GM18498 (cell line): ENCODE results near the gene UBFD1.
"Not testable (repeated sequence)": the region's sequence is repeated elsewhere in the genome, so short reads cannot be mapped to it uniquely, and the experiment has no call there.

Source experiments
- ATAC-seq: cut with Tn5 transposase; IDR thresholded peaks from one replicate; pipeline ENCODE4 v1.9.1; 2021; ENCODE audit warnings: mild to moderate bottlenecking, moderate library complexity; ENCODE audit not compliant: unreplicated experiment

Gene UBFD1, protein sequence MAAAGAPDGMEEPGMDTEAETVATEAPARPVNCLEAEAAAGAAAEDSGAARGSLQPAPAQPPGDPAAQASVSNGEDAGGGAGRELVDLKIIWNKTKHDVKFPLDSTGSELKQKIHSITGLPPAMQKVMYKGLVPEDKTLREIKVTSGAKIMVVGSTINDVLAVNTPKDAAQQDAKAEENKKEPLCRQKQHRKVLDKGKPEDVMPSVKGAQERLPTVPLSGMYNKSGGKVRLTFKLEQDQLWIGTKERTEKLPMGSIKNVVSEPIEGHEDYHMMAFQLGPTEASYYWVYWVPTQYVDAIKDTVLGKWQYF

DNA sequence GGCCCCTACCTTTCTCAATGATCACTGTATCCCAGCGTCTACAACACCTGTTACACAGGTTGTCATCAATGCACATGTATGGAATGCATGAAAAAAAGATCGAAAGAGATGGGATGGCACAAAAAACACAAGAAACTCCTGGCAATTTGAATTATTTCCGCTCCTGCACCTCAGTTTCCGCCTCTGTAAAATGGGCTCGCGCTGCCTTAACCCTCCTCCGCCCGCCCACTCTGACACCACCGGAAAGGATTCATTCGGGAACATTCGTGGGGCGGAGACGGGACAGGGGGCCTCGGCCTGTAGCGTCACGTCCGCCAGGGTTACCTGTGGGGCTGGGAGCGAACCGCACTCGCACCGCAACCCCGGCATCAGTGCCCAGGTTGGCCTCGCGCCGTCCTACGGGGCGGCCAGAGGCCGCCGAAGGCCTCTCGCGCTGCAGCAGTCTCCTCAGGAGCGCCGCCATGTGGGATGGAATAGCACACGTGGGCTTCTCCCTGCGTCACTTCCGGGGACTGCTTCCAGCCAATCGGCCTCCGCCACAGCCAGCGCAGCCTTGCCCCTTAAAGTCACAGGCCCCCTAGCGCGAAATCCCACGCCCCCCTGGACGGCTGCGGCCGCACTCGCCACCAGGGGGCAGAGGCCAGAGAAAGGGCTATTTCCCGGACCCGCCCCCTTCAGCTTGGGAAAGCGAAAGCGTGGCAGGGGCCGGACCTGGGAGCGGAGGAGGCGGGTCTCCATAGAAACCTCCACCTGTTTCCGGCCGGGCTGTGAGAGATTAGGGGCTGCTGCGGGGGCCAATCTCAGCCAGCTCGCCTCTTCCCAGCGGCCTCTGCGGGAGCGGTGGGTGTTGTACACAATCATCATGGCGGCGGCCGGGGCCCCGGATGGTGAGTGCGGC, at the start of gene UBFD1, which contains the start of gene EARS2:
Gene UBFD1 (plus strand): TSS at position 847 of the 898 bp plus-strand sequence. CDS start 16 bp downstream, at position 863.
Gene EARS2 (minus strand): TSS at position 470 of the 898 bp plus-strand sequence. CDS start 7 bp downstream, at position 463.
- ATAC-seq, result peak; percentile 91

DNA sequence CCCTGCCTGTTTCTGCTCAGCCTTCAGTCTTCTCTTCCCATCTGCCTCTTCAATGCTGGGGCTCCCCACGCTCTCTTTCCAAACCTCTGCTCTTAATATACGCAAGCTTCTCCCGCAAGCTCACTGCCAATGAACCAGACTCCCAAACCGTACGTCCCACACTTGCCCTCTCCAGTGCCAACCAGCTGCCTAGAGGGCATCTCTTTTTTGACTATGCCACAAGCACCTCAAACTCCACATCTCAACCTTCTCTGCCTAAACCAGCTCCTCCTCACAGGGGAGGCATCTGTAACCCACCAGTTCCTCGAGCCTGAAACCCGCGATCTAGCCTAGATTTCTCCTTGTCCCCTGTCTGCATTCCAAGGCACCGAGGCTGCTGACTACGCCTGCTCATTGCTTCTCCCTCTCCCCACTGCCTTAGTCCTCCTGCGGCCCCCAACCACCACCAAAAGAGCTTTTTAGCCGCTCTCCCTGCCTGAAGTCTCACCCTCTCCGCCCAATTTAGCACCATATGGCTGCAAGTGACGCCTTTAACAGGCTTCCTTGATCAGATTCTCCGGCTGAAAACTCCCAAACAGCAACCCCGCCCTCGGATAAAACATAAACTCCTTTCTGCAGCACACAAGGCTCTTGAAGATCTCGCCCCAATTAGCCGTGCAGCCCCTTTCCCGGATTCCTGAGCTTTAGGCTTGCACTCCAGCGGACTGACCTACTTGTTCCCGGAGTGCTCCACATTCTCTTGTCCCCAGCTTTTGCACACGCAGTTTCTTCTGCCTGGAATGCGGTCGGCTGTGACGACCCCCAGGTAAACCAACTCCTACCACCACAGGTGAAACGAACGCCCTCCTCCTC, 48.7 kb upstream of the UBFD1 start:
- ATAC-seq, result no peak

DNA sequence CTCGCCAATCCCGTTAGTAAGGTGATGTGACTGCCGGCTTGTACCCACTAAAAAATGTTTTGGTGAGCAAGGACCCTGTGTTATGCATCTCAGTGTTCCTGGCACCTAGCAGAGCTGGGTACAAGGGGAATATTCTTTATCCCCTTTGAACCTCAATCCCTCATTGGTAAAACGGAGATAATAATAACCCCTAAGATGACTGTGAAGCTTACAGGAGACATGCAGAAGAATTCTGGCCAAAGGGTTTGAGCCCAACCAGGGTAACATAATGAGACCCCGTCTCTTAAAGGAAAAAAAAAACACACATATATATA, 48.1 kb upstream of the UBFD1 start:
- ATAC-seq, result no peak

DNA sequence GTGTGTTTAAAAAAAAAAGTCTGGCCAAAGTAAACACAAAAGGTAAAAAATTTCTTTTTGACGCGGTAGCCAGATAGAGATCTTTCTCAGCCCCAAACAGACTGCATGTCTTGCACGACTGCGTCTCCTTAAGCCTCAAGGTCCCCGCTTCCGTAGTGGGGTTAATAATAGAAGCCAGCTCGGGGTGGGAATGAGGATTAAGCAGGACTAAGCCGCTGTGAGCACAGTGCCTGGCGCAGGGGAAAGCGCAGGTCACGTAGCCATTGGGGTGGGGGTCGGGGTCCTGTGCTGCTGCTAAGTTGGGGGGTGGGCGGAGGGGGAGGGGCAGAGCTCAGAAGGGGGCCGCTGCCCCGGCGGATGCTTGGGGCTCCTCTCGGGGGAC, 47.8 kb upstream of the UBFD1 start:
- ATAC-seq, result peak; percentile 13

DNA sequence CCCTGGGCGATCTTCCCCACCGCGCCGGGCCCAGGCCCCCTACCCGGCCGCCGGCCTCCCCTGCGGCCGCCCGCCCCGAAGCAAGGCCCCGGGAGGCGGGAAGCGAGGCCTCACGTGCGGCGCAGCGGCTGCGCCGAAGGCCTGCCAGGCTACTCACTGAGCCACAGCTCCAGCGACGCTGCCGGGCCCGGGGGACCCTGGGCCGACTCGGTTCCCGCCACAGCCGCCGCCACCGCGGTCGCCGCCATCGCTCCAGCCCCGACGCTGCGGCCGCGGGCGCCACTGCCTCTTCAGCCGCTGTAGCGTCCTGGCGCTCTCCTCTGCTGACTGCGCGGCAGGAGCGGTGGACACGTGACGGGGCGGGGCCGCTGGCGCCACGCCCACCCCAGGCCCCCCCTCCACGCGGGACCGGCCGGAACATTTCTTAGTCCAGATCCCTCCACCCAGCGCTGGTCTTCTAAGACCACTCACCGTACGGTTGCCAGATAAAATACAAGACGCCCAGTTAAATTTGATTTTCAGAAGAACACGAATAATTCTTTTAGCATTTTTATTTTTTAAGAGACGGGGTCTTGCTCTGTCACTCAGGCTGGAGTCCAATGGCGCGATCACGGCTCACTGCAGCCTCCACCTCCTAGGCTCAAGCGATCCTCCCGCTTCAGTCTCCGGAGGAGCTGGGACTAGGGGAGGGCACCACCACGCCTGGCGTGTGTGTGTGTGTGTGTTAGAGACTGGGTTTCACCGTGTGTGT, 47.2 kb upstream of the UBFD1 start, which contains the start of gene GGA2:
Gene GGA2 (minus strand): TSS at position 331 of the 751 bp plus-strand sequence. CDS start 83 bp downstream, at position 248.
- peak; percentile 85 for ATAC-seq

DNA sequence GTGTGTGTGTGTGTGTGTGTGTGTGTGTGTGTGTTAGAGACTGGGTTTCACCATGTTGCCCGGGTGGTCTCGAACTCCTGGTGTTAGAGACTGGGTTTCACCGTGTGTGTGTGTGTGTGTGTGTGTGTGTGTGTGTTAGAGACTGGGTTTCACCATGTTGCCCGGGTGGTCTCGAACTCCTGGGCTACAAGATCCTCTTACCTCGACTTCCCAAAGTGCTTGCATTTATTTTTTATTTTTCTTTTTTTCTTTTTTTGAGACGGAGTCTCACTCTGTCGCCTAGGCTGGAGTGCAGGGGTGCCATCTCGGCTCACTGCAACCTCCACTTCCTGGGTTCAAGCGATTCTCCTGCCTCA, 46.6 kb upstream of the UBFD1 start:
- ATAC-seq, result not testable (repeated sequence)

DNA sequence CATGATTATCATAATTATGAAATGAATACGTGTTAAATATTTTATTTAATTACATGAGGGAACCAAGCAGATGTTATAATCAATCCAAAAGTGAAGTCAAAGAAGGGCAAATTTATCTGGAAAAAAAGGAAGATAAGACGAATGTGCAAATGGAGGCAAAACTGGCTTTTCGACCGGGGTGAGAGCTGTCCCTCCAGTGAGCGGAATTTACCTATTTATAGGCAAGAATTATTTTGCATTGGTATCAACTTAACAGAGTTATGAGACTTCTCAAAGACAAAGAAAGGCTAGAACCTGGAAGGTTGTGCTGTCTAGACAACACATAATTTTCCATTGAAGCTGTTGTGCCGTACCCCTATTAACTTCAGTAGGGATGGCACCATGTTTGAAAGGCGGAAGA, 45.8 kb upstream of the UBFD1 start:
- no peak for ATAC-seq

DNA sequence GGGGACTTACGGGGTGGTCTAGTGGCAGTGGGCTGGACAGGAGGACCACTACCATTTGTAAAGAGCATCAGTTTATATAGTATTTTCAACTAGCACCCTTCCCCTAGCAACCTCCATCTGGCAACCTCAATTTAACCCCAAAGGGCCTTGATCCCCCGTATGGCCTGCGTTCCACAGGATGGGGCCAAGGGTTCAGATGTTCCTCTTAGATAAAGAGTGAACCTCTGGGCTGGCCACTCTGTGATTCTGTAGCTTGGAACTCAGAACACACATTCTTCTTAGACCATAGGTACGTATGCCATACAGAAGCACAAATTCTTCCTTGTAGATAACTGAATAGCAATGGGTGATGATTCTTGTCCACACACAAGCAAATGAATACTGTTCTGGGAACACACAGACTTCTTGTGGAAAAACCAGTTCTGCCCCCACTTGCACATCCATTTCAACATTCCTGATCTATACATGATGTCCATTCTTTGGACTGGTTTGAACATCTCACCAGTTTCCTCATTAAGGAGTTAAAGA, 45.3 kb upstream of the UBFD1 start:
- no peak for ATAC-seq

DNA sequence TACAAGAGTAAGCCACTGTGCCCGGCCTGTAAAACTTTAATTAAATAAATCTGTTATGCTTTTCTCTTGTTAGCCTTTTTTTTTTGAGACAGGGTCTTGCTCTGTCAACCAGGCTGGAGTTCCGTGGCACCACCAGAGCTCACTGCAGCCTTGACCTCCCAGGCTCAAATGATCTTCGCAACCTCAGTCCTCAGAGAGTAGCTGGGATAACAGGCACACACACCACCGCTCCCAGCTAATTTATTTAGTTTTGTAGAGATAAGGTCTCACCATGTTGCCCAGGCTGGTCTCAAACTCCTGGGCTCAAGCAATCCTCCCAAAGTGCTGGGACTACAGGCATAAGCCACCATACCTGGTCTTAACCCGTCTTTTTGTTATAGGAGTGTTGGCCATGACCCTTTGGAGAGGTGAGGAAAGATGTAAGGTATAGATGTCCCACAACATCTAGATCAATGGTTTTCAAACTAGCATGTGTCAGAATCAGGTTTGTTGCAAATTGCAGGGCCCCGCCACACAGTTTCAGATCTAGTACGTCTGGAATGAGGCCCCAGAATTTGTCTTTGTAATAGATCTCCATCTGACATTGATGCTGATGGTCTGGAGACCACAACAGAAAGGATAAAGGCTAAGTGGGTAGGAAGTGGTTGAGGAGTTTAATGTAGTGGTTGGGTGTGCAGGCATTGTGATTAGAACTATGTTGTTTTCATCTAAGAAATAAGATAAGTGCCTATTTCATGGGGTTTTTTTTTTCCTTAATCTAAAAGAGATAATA, 43.0 kb upstream of the UBFD1 start:
- no peak for ATAC-seq

DNA sequence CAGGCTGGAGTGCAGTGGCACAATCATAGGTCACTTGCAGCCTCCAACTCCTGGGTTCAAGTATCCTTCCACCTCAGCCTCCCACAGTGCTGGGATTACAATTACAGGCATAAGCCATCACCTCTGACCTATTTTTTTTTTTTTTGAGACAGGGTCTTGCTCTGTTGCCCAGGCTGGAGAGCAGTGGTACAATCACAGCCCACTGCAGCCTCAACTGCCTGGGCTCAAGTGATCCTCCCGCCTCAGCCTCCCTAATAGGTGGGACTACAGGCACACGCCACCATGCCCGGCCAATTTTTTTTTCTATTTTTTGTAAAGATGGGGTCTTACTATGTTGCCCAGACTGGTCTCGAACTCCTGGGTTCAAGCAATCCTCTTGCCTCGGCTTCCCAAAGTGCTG, 41.6 kb upstream of the UBFD1 start:
- ATAC-seq, result no peak

DNA sequence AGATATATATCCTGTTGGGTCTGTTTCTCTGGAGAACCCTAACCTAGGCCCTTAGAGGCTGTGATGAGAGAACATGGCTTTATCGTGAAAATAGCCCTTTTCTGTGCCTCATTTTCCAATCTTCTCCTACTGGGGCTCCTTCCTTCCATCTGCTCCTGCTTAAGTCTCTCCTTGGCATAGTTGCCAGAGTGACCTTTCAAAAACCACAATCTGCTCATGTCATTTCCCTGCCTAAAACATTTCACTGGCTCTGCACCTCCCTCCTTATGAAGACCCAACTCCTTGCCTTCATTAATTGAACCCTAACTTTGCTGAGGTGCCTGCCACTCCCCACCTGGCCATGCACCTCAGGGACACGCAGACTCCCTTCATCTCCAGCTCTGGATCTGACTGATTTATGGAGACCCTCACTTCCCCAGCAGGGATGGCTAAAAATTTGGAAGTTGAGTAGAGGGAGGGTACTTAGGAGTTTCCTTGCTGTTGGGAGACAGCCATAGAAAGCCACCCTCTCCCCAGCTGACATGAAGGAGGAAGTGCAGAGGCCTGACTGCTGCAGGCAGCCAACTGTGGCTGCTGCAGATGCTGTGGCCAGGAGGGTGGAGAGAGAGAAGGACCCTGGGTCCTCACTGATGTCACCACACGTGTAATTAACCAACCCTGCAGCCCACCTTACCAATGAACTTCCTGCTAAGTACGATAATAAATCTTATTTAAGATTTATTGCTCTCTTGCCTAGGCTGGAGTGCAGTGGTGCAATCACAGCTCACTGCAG, 41.0 kb upstream of the UBFD1 start:
- ATAC-seq, result no peak

DNA sequence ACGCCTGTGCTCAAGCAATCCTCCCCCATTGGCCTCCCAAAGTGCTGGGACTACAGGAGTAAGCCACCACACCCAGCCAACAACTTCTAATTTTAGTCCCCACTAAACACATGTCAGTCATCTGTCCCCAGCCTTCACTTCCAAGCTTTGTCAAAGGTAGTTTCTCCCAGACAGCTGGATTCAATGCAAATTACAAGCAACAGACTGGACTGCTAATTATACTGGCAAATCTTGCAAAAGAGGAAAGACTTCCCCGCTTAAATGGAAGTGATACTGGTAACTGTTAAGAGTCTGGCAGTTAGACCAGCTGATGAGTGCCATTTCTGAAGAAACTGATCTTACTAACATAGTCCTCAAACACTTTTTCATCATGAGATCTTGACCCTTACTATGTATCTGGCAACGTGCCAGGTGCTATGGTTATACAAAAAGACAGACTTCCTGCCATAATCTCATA, 39.1 kb upstream of the UBFD1 start:
- peak; percentile 63 for ATAC-seq

DNA sequence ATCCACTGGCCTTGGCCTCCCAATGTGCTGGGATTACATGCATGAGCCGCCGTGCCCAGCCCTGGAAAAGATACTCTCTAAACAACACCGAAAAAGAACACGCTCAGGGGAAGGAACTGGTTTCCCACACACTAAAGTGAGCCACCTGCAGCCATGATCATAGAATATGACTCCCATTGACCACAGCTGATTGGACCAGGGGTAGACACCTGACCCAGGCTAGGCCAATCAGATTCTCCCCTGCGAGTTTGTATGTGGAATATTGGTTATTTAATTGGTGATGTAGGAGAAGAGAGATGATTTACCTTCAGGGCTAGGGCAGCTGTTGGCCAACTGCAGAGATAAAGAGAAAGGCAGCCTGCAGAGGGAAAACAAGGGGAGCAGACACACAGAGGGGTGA, 38.2 kb upstream of the UBFD1 start:
- no peak for ATAC-seq

DNA sequence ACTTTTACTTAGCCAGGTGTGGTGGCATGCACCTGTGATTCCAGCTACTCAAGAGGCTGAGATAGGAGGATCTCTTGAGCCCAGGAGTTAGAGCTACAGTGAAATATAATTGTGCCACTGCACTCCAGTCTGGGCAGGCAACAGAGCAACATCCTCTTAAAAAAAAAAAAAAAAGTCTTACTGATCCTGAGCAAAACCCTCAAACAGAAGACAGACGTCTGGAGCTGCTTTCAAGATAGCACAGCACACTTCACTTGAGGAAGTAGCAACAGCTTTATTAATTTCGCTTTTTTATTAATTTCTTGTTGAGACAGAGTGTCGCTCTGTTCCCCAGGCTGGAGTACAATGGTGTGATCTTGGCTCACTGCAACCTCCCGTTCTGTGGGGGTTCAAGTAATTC, 37.0 kb upstream of the UBFD1 start:
- ATAC-seq, result no peak

DNA sequence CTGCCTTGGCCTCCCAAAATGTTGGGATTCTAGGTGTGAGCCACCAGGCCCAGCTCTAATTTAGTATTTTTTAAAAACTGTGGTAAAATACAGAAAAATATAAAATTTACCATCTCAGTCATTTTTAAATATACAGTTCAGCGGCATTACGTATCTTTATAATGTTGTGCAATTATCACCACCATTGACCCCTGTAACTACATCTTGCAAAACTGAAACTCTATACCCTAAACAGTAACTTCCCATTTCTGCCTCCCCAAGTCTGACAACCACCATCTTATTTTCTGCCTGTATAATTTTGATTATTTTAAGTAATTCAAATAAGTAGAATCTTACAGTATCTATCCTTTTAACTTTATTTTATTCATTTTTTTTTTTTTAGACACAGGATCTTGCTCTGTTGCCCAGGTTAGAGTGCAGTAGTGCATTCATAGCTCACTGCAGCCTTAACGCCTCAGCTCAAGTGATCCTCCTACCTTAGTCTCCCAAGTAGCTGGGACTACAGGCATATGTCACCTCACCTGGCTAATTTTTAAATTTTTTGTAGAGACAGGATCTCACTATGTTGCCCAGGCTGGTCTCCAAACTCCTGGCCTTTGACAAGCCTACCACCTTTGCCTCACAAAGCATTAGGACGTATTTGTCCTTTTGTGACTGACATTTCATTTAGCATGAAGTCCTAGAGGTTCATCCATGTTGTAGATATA, 36.3 kb upstream of the UBFD1 start:
- no peak for ATAC-seq

DNA sequence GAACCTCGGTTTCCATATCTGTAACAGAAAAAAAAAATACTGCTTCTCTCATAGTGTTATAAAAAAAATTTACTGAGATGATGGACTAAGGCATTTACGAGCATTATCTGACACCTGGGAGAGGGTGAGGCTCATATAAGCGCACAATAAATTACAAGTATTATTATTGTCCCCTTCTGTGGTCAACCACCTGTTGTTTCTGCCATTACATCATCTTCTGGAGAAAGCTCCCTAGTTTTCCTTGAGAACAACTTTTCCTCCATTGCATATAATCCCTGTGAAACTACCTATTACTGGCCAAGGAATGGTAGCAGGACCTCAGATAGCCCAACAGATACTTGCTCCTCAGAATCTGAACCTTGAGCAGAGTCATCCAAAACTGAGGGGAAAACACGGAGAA, 35.6 kb upstream of the UBFD1 start:
- no peak for ATAC-seq

DNA sequence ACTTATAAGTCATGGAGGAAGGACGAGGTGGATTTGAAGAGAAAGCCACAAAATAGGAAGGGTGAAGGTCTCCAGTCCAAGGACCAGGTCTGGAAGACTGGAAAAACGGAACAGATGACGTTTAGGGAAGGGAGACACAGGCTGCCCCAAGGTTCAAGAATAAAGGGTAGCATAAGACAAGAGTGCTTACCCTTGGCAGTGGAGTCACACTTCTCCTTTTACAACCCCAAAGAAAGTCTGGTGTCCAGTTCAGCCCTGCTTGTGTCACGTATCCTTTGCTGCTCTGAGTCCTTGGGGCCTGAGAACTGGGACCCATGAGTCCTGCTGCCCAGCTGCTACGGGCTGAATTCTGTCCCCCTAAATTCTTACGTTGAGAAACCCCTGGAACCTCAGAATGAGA, 34.2 kb upstream of the UBFD1 start:
- ATAC-seq, result no peak

DNA sequence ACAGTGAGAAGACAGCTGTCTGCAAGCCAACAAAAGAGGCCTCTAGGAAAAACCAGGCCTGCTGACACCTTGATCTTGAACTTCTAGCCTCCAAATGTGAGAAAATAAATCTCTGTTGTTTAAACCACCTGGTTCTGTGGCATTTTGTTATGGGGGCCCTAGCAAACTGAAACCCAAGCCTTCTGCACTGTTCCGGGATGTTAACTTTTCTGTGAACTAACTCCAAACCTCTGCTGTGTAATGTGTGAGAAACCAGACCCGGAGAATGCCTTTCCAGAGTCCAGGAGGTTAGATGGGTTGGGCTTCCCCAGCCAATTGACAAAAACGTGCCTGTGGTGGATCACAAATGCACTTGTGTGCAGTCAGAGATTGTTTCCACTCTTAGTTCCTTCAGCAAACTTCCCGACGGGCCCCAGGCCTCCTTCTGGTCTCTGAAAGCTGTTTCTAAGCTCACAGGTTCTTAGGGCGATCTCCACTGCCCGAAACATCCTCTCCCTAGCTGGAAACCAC, 33.6 kb upstream of the UBFD1 start:
- ATAC-seq, result no peak
